ENCODE results near the gene ABTB2.
"Not testable (repeated sequence)": the region's sequence is repeated elsewhere in the genome, so short reads cannot be mapped to it uniquely, and the experiment has no call there.

ABTB2 gene

DNA sequence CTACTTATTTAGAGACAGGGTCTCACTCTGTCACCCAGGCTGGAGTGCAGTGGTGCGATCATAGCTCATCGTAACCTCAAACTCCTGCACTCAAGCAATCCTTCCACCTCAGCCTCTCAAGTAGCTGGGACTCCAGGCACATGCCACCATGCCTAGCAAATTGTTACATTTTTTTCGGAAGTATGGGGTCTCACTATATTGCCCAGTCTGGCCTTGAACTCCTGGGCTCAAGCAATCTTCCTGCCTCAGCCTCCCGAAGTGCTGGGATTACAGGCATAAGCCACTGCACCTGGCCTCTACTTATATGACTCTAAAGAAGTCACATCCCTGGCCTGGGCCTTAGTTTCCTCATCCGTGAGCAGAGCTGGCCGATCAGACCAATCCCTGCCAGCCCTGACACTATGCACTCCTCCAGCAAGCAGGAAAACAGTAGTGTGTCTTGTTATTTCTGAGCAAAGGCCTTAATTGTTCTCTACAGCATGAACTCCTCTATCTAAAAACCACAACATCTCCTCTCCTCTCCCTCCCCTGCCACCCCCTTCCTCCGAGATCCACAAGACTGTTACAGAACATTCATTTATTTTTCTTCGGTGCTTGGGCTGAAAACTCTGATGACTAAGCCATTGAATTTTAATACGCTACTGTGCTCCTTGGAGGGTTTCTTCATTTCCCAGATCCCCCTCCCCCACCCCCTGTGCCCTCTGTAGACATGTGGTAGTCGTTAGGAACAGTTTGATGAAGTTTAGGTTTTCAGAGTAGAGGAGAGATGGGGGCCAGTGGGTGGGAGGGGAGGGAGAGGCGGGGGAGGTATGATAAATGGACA, 91.5 kb downstream of the ABTB2 start:
- DNase-seq (ENCODE audit: extremely low read depth in 1 of 2, low read depth in 1 of 2): no peak

GRCh38 chr11:34264303-34265110, 93.3 kb downstream of the ABTB2 start:
- DNase-seq (ENCODE audit: extremely low read depth in 1 of 2, low read depth in 1 of 2): no peak

DNA sequence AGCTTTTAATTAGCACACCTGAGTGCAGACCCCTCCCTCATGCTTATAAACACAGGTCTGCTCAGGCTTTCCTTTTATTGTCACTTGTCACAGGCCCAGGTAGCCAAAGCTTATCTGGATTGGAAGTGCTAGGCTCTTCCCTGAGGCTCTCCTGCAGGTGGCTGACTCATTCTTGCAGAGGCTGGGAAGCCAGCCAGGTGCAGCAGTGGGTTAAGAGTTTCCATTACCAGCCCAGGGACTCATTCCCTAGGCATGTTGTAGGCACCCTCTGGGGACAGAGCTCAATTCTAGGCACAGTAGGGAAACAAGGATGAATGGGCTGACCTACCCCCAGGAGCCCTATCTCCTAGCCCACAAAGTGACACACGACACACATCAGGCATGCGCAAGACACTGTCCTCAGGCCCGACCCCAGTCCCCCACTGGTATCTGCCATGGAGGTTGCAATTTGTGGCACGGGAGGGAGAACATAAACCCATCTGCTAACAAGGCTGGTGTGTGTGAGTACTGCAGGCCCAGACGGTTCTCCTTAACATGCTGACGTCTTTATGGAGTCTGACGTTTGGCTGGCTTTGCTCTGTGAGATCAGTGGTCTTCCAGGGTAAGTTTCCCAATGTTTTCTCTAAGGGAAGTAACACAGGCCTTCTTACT, 94.2 kb downstream of the ABTB2 start:
- DNase-seq (ENCODE audit: extremely low read depth in 1 of 2, low read depth in 1 of 2): no peak

GRCh38 chr11:34262531-34263081, 95.2 kb downstream of the ABTB2 start:
- DNase-seq (ENCODE audit: extremely low read depth in 1 of 2, low read depth in 1 of 2): no peak

GRCh38 chr11:34261820-34262219, 96.0 kb downstream of the ABTB2 start:
- no peak for DNase-seq (ENCODE audit: extremely low read depth in 1 of 2, low read depth in 1 of 2)

DNA sequence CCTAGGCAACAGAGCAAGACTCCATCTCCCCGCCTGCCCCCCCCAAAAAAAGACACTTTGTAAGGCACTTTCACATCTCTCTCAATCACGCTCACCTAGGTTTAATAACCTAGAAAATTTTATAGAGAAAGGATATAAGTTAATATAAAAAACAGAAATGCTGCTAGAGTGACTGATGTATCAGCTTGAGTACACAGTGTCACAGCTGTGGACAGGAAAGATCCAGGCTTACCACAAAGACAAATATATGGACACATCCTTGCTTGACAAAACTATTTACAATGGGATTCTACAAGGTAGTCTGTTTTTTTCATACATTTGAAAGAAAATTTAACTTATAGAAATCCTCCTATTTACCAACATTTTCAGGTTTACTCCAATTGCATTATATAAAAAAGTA, 96.7 kb downstream of the ABTB2 start:
- no peak for DNase-seq (ENCODE audit: extremely low read depth in 1 of 2, low read depth in 1 of 2)

- DNase-seq (ENCODE audit: extremely low read depth in 1 of 2, low read depth in 1 of 2): no peak
These were observed 97.7 kb downstream of the ABTB2 start for GRCh38 chr11:34260072-34260575.

DNA sequence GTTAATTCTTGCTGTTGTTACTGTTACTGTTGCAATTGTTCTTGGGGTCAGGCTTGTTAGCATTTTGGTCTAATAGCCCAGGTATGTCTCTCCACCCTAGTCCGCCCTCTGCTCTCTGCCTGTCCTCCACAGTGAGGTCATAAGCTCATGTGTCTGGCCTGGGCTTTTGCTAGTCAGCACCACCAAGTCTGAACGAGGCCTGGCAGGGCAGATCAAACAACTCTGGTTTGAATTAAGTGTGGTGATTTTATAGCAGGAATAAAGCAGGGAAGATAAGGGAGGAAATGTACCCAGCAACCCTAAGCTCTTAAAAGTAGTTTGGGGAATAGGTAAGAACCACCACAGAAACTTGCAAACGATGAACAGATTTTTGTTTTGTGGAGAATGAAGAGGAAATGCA, 98.7 kb downstream of the ABTB2 start:
- no peak for DNase-seq (ENCODE audit: extremely low read depth in 1 of 2, low read depth in 1 of 2)

GRCh38 chr11:34256626-34257025, 101.2 kb downstream of the ABTB2 start:
- no peak for DNase-seq (ENCODE audit: extremely low read depth in 1 of 2, low read depth in 1 of 2)

DNA sequence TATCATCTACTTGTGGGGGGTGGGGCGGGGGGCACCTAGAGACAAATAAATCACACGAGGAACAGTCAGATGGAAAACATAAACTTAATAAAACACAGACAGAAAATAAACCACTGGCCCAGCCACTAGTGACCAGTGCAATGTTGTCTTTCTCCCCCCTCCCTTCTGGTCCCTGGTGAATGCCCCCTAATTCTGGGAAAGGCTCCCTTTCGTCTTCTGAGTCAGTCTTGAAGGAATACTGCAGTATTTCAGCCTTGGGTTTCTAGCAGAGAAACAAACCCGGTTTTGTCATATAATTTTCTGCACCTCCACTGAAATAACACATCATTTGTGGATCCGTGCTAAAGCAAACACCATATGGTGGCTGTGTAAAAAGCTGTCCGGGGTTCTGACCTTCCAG, 101.7 kb downstream of the ABTB2 start:
- no peak for DNase-seq (ENCODE audit: extremely low read depth in 1 of 2, low read depth in 1 of 2)

- DNase-seq (ENCODE audit: extremely low read depth in 1 of 2, low read depth in 1 of 2): no peak
These were observed 102.7 kb downstream of the ABTB2 start for GRCh38 chr11:34255101-34255500.

DNA sequence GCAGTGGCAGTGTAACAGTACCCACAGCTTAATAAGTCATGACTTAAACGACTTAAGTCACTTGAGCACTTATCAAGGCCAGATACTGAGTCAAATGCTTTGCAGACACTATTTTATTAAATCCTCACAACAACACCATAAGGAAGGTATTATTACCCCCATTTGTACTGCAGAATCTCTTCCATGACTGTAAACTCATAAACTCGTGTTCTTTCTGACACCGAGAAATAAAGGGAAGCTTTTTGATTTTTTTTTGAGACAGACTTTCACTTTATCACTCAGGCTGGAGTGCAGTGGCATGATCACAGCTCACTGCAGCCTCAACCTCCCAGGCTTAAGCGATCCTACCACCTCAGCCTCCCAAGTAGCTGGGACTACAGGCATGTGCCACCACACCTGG, 103.8 kb downstream of the ABTB2 start:
- DNase-seq (ENCODE audit: extremely low read depth in 1 of 2, low read depth in 1 of 2): no peak

DNA sequence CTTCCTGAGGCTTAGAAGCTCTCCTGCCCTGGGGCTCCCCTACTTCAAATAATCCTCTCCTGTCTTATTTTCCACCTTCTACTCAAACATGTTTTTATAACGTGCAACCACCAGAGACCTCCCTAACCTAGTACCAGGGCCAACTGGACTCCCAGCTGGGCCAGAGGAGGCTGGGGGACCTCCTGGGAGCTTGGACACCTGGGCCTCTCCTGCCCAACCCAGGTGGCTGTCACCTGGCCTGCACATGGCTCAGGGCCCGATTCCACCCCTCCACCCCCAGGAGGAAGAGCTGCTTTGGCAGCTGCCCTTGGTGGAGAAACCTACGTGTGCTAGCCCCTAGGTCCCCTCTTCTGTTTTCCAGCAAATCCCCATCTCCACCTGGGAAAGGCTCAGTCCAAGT, 105.2 kb downstream of the ABTB2 start:
- no peak for DNase-seq (ENCODE audit: extremely low read depth in 1 of 2, low read depth in 1 of 2)

GRCh38 chr11:34252015-34252414, 105.8 kb downstream of the ABTB2 start:
- no peak for DNase-seq (ENCODE audit: extremely low read depth in 1 of 2, low read depth in 1 of 2)

- no peak for DNase-seq (ENCODE audit: extremely low read depth in 1 of 2, low read depth in 1 of 2)
These were observed 106.2 kb downstream of the ABTB2 start for GRCh38 chr11:34251589-34251980.

GRCh38 chr11:34250732-34251588, 106.8 kb downstream of the ABTB2 start:
- peak; percentile 46 to 81 for DNase-seq (ENCODE audit: extremely low read depth in 1 of 2, low read depth in 1 of 2)

DNA sequence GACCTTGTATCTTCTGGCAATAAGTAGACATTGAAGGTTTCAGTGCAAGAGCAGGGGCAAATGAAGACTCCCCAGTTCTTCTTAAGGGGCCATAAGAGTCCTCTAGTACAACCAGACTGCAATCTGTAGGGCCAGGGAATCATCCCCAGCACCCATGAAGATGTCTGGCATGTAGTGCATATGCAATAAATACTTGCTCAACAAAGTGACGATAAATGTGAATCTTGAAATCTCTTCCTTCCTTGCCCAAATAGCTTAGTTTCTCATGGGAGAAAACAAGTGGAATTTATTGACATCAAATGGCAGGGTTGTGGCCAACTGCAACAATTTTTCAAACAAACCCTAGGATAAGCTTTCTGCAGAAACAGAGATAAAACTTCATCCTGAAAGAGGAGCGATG, 107.6 kb downstream of the ABTB2 start:
- DNase-seq (ENCODE audit: extremely low read depth in 1 of 2, low read depth in 1 of 2): no peak

- DNase-seq (ENCODE audit: extremely low read depth in 1 of 2, low read depth in 1 of 2): no peak
These were observed 108.4 kb downstream of the ABTB2 start for GRCh38 chr11:34249439-34249838.

DNA sequence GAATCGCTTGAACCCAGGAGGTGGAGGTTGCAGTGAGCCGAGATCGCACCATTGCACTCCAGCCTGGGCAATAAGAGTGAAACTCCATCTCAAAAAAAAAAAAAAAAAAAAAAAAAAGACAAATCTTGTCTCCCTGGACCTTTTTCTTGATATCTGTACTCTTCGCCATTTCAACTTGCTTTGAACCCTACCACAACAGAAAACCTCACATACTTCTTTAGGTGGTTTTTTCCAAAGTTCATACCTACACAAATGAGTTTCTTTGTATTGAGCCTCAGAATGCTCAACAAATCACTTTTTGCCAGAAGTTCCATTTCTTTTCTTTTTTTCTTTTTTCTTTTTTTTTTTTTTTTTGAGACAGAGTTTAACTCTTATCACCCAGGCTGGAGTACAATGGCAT, 111.3 kb downstream of the ABTB2 start:
- not testable (repeated sequence) for DNase-seq (ENCODE audit: extremely low read depth in 1 of 2, low read depth in 1 of 2)

GRCh38 chr11:34245041-34245440, 112.8 kb downstream of the ABTB2 start:
- no peak for DNase-seq (ENCODE audit: extremely low read depth in 1 of 2, low read depth in 1 of 2)

All from stimulated activated CD8-positive, alpha-beta memory T cell treated with anti-CD3 and anti-CD28 coated beads, Interleukin-7, amount 100 ng/mL, for 48 hours (primary cell).